GM18951 (cell line): ENCODE measurements around the gene MTLN.

Experiments used
- POLR2A ChIP-seq: IDR thresholded peaks from 4 replicates; pipeline ENCODE4 v1.6.1; 2011; ENCODE audit warnings: mild to moderate bottlenecking; ENCODE audit not compliant: insufficient read length, insufficient read depth; ENCODE audit errors: extremely low read depth
- in situ Hi-C: fragments of 300-500 bp; cut with MboI; formaldehyde crosslinking; loops from one replicate; pipeline ENCODE4 v1.12.0; 2022; ENCODE audit warnings: low sequenced_read_pairs, mixed read lengths, inconsistent platforms; ENCODE audit not compliant: unreplicated experiment

The MTLN gene

GRCh38 chr2:110170102-110170501 lies 42.2 kb downstream of the MTLN start:
- TF ChIP-seq POLR2A: no peak
- in situ Hi-C loops: no loop called here

- in situ Hi-C loops: no loop called here
- TF ChIP-seq POLR2A: no peak
Observed at GRCh38 chr2:110167326-110168000, 44.9 kb downstream of the MTLN start.

- TF ChIP-seq POLR2A: no peak
- in situ Hi-C loops: no loop called here
Observed at GRCh38 chr2:110166266-110166665, 46.1 kb downstream of the MTLN start.
